ENCODE data around the gene MIB2. TPM values are rescaled to one million over a fixed set of nuclear protein-coding genes. Genes with fewer than 3 reads are reported as not detected.
A peak's percentile ranks its signal among the peaks of the same experiment; 100 is the strongest.

MIB2 gene
- total and polyA plus RNA-seq, 10 of the 15 experiments (the other 5 are each of a cell fraction or from before 2014, with no cell fraction given) = 0.42 to 26.8 (median 10.9) TPM; not detected in 1

DNA sequence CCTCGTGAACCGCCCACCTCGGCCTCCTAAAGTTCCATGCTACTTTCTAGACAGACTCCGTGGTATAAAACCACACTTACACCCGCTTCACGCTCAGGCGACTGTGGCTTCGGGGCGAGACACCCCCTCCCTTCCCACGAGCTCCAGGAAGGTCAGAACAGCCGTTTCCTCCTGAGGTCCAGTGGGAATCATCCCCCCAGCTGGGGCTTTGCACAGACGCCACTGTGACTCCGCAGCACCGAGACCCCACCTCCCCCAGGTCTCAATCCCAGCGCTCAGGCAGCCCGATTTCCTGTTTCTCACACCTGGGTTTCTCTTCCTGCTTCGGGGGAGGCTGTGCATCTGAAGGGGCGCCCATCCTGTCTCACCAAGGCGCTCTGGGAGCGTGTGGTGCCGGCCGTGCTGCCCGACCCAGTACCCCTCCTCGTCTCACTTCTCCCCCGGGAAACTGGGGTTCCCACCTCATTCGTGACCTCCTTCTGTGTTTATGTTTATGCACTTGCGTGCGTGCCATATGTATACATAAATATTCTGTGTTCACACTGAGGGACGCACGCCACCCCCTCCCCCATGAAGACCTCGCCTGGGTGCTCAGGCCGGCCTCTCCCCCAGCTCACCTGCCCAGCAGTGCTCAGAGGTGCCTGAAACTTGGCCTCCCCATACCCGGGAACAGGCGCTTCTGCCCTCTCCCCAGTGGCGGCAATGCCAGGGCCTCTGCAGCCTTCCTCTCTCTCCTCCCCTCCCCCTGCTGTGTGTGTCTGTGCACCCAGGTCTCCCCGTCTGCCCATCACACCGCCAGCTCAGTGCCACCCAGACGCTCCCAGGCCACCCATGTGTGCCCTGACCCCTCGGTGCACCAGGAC, 62.6 kb downstream of the MIB2 start (continued):
- TF ChIP-seq ZBTB40 (IDR thresholded peaks at IDR 0.05; ENCODE audit: borderline replicate concordance) (no peak), NKRF (conservative IDR thresholded peaks at IDR 0.05) (no peak), USF1 (IDR thresholded peaks at IDR 0.05; ENCODE audit: borderline replicate concordance, extremely low read length, insufficient read depth, low read depth, low read length) (no peak), SMARCA5 (IDR thresholded peaks at IDR 0.05) (peak; percentile 52; the same call in 1 of the 2 replicates), BCL3 (IDR thresholded peaks at IDR 0.05; ENCODE audit: borderline replicate concordance, insufficient read depth, low read depth, low read length, poor library complexity, severe bottlenecking) (peak; percentile 80), NRF1 (conservative IDR thresholded peaks at IDR 0.05; ENCODE audit: low read depth, low read length) (no peak), DPF2 (IDR thresholded peaks at IDR 0.05) (peak; percentile 94), FOXK2 (IDR thresholded peaks at IDR 0.05) (peak; percentile 58; the same call in 1 of the 2 replicates), EGR1 (IDR thresholded peaks at IDR 0.05; ENCODE audit: borderline replicate concordance in 1 of 2, low read depth in 2 of 2, low read length in 2 of 2) (no peak; a peak in 1 of 3 replicates), YBX1 (IDR thresholded peaks at IDR 0.05) (no peak)
- TF ChIP-seq, protein P1, sequence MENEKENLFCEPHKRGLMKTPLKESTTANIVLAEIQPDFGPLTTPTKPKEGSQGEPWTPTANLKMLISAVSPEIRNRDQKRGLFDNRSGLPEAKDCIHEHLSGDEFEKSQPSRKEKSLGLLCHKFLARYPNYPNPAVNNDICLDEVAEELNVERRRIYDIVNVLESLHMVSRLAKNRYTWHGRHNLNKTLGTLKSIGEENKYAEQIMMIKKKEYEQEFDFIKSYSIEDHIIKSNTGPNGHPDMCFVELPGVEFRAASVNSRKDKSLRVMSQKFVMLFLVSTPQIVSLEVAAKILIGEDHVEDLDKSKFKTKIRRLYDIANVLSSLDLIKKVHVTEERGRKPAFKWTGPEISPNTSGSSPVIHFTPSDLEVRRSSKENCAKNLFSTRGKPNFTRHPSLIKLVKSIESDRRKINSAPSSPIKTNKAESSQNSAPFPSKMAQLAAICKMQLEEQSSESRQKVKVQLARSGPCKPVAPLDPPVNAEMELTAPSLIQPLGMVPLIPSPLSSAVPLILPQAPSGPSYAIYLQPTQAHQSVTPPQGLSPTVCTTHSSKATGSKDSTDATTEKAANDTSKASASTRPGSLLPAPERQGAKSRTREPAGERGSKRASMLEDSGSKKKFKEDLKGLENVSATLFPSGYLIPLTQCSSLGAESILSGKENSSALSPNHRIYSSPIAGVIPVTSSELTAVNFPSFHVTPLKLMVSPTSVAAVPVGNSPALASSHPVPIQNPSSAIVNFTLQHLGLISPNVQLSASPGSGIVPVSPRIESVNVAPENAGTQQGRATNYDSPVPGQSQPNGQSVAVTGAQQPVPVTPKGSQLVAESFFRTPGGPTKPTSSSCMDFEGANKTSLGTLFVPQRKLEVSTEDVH (IDR thresholded peaks at IDR 0.05; ENCODE audit: low read depth, partially characterized antibody) = no peak
- TF ChIP-seq, protein P2, sequence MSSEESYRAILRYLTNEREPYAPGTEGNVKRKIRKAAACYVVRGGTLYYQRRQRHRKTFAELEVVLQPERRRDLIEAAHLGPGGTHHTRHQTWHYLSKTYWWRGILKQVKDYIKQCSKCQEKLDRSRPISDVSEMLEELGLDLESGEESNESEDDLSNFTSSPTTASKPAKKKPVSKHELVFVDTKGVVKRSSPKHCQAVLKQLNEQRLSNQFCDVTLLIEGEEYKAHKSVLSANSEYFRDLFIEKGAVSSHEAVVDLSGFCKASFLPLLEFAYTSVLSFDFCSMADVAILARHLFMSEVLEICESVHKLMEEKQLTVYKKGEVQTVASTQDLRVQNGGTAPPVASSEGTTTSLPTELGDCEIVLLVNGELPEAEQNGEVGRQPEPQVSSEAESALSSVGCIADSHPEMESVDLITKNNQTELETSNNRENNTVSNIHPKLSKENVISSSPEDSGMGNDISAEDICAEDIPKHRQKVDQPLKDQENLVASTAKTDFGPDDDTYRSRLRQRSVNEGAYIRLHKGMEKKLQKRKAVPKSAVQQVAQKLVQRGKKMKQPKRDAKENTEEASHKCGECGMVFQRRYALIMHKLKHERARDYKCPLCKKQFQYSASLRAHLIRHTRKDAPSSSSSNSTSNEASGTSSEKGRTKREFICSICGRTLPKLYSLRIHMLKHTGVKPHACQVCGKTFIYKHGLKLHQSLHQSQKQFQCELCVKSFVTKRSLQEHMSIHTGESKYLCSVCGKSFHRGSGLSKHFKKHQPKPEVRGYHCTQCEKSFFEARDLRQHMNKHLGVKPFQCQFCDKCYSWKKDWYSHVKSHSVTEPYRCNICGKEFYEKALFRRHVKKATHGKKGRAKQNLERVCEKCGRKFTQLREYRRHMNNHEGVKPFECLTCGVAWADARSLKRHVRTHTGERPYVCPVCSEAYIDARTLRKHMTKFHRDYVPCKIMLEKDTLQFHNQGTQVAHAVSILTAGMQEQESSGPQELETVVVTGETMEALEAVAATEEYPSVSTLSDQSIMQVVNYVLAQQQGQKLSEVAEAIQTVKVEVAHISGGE (CRISPR knock-in tag; IDR thresholded peaks at IDR 0.05) = no peak
